MM.1S (cell line): ENCODE data around the gene C1QB.

ENCODE experiments used
- DNase-seq: peaks from one replicate; pipeline ENCODE4 v3.0.0-alpha.2; 2015
- H2AFZ ChIP-seq: fragments of 300-600 bp; sonication (generic); 2 replicates; pipeline ENCODE4 v1.6.0; 2016; ENCODE audit warnings: antibody characterized with exemption, low read length
- H3F3A ChIP-seq: fragments of 300-600 bp; sonication (generic); 2 replicates; pipeline ENCODE4 v1.6.1; 2016; ENCODE audit warnings: mild to moderate bottlenecking, antibody characterized with exemption, low read length, moderate library complexity, mixed read lengths; ENCODE audit not compliant: insufficient read depth
- H3K27ac ChIP-seq: fragments of 300-600 bp; sonication (generic); 2 replicates; pipeline ENCODE4 v1.5.1; 2016; ENCODE audit warnings: mild to moderate bottlenecking, low read length
- H3K27me3 ChIP-seq: fragments of 300-600 bp; sonication (generic); replicated peaks from 2 replicates; pipeline ENCODE4 v1.6.0; 2016; ENCODE audit warnings: low read length; ENCODE audit not compliant: insufficient read depth
- H3K36me3 ChIP-seq: fragments of 300-600 bp; sonication (generic); replicated peaks from 2 replicates; pipeline ENCODE4 v1.6.1; 2016; ENCODE audit warnings: mild to moderate bottlenecking, low read length, mixed read lengths; ENCODE audit not compliant: insufficient read depth
- H3K4me1 ChIP-seq: fragments of 300-600 bp; sonication (generic); 2 replicates; pipeline ENCODE4 v1.6.1; 2016; ENCODE audit warnings: low read length, mixed read lengths
- H3K4me2 ChIP-seq: fragments of 300-600 bp; sonication (generic); 2 replicates; pipeline ENCODE4 v1.6.0; 2016; ENCODE audit warnings: low read depth, low read length
- H3K4me3 ChIP-seq: fragments of 300-600 bp; sonication (generic); 2 replicates; pipeline ENCODE4 v1.5.1; 2016; ENCODE audit warnings: low read length, mixed read lengths
- H3K79me2 ChIP-seq: fragments of 300-600 bp; sonication (generic); 2 replicates; pipeline ENCODE4 v1.6.1; 2016; ENCODE audit warnings: mixed run types, low read length, mixed read lengths
- H3K9ac ChIP-seq: fragments of 300-600 bp; sonication (generic); 2 replicates; pipeline ENCODE4 v1.6.1; 2016; ENCODE audit warnings: low read length, mixed read lengths
- H3K9me2 ChIP-seq: fragments of 300-600 bp; sonication (generic); replicated peaks from 2 replicates; pipeline ENCODE4 v1.6.1; 2016; ENCODE audit warnings: mild to moderate bottlenecking, low read length, mixed read lengths; ENCODE audit not compliant: insufficient read depth
- H3K9me3 ChIP-seq: fragments of 300-600 bp; sonication (generic); replicated peaks from 2 replicates; pipeline ENCODE4 v1.6.1; 2016; ENCODE audit warnings: mild to moderate bottlenecking, low read length, mixed read lengths; ENCODE audit not compliant: insufficient read depth
- H4K20me1 ChIP-seq: fragments of 300-600 bp; sonication (generic); 2 replicates; pipeline ENCODE4 v1.6.1; 2016; ENCODE audit warnings: mild to moderate bottlenecking, low read length, moderate library complexity, mixed read lengths; ENCODE audit not compliant: insufficient read depth
- CTCF ChIP-seq: fragments of 300-600 bp; sonication (generic); IDR thresholded peaks from 2 replicates; pipeline ENCODE4 v1.5.1; 2016; ENCODE audit warnings: antibody characterized with exemption, low read length, mixed read lengths
- EZH2 ChIP-seq: fragments of 300-600 bp; sonication (generic); optimal IDR thresholded peaks from 2 replicates; pipeline ENCODE3; 2017; ENCODE audit warnings: low read depth, mild to moderate bottlenecking, antibody characterized with exemption, low read length, mixed read lengths
- EZH2phosphoT487 ChIP-seq: fragments of 300-600 bp; sonication (generic); IDR thresholded peaks from 2 replicates; pipeline ENCODE4 v1.6.1; 2018; ENCODE audit warnings: antibody characterized with exemption, low read length

The C1QB gene

DNA sequence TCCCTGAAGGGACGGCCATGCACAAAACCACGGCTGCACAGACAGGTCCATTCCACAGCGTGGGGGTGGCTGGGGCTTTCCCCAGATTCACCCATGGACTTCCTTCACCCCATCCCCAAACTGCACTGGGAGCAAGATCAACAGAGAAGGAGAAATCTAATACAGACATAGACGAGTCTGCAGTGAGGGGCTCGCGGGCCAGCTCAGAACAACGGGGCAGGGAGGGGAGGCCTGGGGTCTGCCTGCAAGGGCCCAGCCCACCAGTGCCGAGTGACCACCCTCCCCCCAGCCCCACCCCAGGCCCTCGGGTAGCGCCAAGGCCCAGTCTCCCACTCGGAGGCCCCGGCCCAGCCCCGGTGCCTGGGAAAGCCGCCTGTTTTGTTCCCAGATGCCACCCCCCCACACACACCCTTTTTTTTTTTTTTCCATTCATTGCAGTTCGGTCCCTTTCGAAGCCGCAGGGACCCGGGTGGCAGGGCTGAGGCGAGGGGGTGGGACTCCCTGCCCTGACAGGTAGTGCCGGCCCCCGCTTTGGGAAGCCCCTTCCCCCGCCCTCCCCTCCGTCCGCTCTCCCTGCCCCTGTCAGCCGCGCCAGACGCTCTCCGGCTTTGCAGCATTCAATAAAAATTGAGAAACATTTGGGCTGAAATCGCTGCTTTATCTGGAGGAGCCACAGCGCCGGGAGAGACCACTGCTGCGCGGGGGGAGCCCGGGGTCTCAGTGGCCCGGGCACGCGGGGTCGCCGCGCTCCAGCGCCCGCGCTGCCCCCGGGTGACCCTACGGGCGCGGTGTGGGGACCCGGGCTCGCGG is 57.1 kb downstream of the C1QB start:
- Histone ChIP-seq H3F3A (no peaks in the 10 kb centered on the region), H3K9me3 (no peaks in the 10 kb centered on the region), H3K9ac (no peak overlapping the region), H2AFZ (no peak overlapping the region), H3K4me2 (no peak overlapping the region), H3K9me2 (no peaks in the 10 kb centered on the region), H4K20me1 (no peaks in the 10 kb centered on the region), H3K27me3 (peaks cover 77% of the 10 kb centered on the region), H3K27ac (no peak overlapping the region), H3K36me3 (no peaks in the 10 kb centered on the region), H3K79me2 (no peaks in the 10 kb centered on the region), H3K4me3 (no peak overlapping the region), H3K4me1 (no peaks in the 10 kb centered on the region)
- no peak for DNase-seq
- TF ChIP-seq CTCF = no peak

DNA sequence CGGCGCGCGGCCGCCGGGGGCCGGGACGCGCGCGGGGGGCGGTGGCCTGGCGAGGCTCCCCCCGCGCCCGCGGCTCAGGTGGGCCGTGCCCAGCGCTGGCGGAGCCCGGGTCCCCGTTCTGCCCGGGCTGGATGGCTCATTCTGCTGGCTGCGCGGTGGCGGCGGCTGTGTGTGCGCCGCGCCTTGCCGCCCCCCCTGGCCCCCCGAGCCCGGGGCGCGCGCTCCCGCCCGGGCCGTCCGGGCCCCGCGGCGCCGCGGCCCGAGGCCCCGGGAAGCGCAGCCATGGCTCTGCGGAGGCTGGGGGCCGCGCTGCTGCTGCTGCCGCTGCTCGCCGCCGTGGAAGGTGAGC is 57.6 kb downstream of the C1QB start, which contains the start of gene EPHB2:
Gene EPHB2 (plus strand): TSS at position 139 of the 349 bp plus-strand sequence. CDS start 144 bp downstream, at position 283.
- no peak within 1 kb of the TSS for H3K4me2 ChIP-seq
- no peaks in the 10 kb centered on the region for H3K9me2 ChIP-seq
- no peaks in the 10 kb centered on the region for H4K20me1 ChIP-seq
- no peaks in the 10 kb centered on the region for H3K4me1 ChIP-seq
- H2AFZ ChIP-seq = no peak within 1 kb of the TSS
- H3K4me3 ChIP-seq = no peak within 1 kb of the TSS
- no peaks in the 10 kb centered on the region for H3K79me2 ChIP-seq
- H3F3A ChIP-seq = no peaks in the 10 kb centered on the region
- peaks cover 83% of the 10 kb centered on the region for H3K27me3 ChIP-seq
- no peaks in the 10 kb centered on the region for H3K36me3 ChIP-seq
- DNase-seq = no peak
- TF ChIP-seq EZH2phosphoT487 = no peak
- TF ChIP-seq CTCF = no peak
- no peak for TF ChIP-seq EZH2
- H3K27ac ChIP-seq = no peak within 1 kb of the TSS
- H3K9ac ChIP-seq = no peak within 1 kb of the TSS
- H3K9me3 ChIP-seq = no peaks in the 10 kb centered on the region

- TF ChIP-seq EZH2phosphoT487 (no peak), EZH2 (no peak), CTCF (no peak)
- no peaks in the 10 kb centered on the region for H4K20me1 ChIP-seq
- H3K4me2 ChIP-seq = no peak overlapping the region
- DNase-seq = no peak
- no peaks in the 10 kb centered on the region for H3K79me2 ChIP-seq
- no peak overlapping the region for H3K9ac ChIP-seq
- no peak overlapping the region for H3K27ac ChIP-seq
- no peaks in the 10 kb centered on the region for H3K36me3 ChIP-seq
- peaks cover 87% of the 10 kb centered on the region for H3K27me3 ChIP-seq
- no peak overlapping the region for H3K4me3 ChIP-seq
- no peaks in the 10 kb centered on the region for H3K9me3 ChIP-seq
- H3K9me2 ChIP-seq = no peaks in the 10 kb centered on the region
- no peak overlapping the region for H2AFZ ChIP-seq
- H3K4me1 ChIP-seq = no peaks in the 10 kb centered on the region
- no peaks in the 10 kb centered on the region for H3F3A ChIP-seq
Observed at GRCh38 chr1:22711071-22711470, 58.0 kb downstream of the C1QB start.
